NB4 (cell line): ENCODE data around the gene GABRQ.

Experiments
- DNase-seq: peaks from one replicate; pipeline ENCODE4 v3.0.0; 2010; ENCODE audit warnings: low read depth
- H3K4me3 ChIP-seq: one replicate; pipeline ENCODE4 v1.5.1; 2011; ENCODE audit warnings: mild to moderate bottlenecking, low read depth, low read length, moderate library complexity
- MYC ChIP-seq: IDR thresholded peaks from 2 replicates; pipeline ENCODE4 v1.6.1; 2011; ENCODE audit warnings: low read depth, low read length
- POLR2A ChIP-seq: IDR thresholded peaks from 2 replicates; pipeline ENCODE4 v1.6.1; 2011; ENCODE audit warnings: mild to moderate bottlenecking; ENCODE audit not compliant: insufficient read length; ENCODE audit errors: extremely low read depth
- TF ChIP-seq, protein P1 (sequence below): IDR thresholded peaks from 2 replicates; pipeline ENCODE4 v1.6.1; 2011; ENCODE audit warnings: low read depth, low read length
- TF ChIP-seq, protein P2 (sequence below): IDR thresholded peaks from one replicate; pipeline ENCODE4 v1.5.1; 2012; ENCODE audit warnings: low read depth, low read length

GABRQ gene

DNA sequence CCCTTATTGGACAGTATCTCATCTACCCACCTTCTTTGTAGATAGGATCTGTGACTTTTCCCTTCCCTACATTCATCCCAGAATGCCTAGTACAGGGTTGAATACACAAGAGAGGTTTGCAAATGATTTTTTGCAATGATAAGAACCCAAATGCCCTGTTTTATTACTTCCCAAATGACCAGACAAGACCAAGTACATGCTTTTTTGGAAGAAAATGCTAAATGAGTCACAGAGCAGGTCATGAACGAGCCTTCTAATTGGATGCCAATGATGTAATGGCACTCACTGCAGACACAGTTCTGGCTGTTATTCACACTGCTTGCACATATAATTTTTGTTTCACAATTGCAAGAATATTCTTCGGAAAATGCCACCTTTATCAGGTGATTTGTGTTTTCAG is 17.8 kb upstream of the GABRQ start:
- no peak for DNase-seq
- no peak overlapping the region for H3K4me3 ChIP-seq
- TF ChIP-seq POLR2A (no peak), MYC (no peak)
- TF ChIP-seq, protein P1, sequence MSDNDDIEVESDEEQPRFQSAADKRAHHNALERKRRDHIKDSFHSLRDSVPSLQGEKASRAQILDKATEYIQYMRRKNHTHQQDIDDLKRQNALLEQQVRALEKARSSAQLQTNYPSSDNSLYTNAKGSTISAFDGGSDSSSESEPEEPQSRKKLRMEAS = no peak
- TF ChIP-seq, protein P2, sequence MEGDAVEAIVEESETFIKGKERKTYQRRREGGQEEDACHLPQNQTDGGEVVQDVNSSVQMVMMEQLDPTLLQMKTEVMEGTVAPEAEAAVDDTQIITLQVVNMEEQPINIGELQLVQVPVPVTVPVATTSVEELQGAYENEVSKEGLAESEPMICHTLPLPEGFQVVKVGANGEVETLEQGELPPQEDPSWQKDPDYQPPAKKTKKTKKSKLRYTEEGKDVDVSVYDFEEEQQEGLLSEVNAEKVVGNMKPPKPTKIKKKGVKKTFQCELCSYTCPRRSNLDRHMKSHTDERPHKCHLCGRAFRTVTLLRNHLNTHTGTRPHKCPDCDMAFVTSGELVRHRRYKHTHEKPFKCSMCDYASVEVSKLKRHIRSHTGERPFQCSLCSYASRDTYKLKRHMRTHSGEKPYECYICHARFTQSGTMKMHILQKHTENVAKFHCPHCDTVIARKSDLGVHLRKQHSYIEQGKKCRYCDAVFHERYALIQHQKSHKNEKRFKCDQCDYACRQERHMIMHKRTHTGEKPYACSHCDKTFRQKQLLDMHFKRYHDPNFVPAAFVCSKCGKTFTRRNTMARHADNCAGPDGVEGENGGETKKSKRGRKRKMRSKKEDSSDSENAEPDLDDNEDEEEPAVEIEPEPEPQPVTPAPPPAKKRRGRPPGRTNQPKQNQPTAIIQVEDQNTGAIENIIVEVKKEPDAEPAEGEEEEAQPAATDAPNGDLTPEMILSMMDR = no peak

DNA sequence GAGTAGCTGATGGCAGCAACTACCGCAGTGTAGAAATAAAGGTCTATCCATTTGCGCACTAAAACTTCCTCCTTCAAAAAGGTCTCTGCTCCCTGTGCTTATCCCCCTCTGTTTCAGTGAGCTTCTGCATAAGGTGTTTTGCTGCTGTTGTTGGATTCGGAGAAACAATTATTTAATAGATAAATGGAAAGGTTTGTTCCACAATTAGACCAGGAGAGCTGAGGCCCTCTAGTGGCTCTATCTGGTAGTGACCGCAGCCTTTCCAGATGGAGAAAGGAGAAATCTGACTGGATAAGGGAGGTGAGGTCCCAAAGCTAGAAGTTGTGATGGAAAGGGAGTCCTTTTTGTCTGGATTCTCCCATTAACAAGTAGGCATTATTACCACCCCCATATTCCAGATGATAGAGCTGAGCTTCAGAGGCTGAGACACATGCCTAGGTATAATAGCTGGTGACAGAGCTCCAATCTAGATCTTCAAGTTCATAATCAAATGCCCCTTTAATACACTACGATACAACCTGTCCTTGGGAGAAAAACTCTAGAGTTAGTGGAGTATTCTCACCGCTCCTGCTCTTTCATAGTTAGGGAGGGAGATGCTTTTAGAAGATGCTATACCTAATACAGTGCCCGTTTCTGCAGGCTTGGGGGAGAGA is 5.1 kb upstream of the GABRQ start:
- TF ChIP-seq POLR2A = no peak
- TF ChIP-seq, protein P2 = peak; percentile 76
- peak; percentile 21 for DNase-seq
- no peak overlapping the region for H3K4me3 ChIP-seq

DNA sequence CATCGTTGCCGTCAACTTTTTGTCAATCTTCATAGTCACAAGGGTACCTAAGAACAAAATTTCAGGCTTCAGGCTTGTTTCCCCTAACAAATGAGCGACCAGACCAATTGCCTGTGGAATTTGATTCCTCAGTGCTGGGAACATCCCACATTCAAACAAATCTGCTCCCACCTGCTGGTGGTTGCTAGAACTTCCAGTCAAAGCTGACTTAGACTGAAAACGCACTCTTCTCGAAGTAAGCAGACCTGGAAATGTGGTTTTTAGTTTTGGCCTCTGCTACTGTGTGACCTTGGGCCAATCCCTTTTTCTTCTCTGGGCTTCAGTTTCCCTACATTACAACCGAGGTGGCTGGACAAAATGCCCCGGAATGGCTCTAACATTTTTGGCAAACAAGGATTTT is 1.8 kb upstream of the GABRQ start:
- TF ChIP-seq, protein P1 = no peak
- TF ChIP-seq, protein P2 = peak; percentile 40
- DNase-seq = peak; percentile 44
- H3K4me3 ChIP-seq = no peak overlapping the region

DNA sequence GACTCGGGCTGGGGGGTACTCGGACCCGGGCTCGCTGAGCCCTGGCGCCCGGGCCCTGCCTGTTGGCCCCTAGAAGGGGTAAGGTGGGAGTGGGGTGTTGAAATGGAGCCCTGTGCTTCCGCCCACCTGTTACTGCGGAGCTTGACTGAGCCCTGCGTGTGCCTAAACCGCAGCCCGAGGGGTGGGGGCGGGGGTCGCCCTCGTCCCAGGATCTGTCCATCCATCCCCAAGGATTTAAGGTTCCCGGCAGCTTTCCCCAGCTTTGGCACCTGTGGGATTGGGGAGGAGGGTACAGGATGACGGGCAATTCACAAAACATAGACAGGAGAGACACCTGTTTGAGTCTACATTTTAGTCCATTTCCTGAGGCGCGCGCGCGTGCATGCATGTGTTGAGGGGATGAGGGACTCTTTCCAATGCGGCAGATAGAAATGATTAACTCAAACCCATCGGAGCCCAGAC is 779 bp downstream of the GABRQ start:
- no peak overlapping the region for H3K4me3 ChIP-seq
- TF ChIP-seq POLR2A (no peak), MYC (no peak)
- TF ChIP-seq, protein P2 = no peak
- TF ChIP-seq, protein P1 = no peak
- DNase-seq = no peak

DNA sequence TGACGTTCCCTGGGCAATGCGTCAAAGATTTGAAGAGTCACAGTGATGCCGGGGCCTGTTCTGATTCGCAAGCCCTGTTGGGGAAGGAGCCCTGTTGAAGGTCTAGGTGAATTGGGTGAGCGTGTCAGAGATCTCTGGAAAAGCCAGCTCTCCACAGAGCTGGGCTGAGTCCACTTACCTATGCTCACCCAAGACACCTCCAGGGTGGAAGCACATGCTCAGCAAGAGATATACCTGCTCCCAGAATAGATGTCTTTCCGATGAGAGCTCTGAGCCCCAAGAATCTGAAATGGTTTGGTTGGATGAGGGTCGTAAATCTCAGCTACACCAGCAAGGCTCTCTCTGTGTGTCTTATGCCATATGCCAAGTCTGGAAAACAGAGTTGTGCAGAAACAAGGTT is 1.7 kb downstream of the GABRQ start:
- H3K4me3 ChIP-seq = no peak overlapping the region
- no peak for TF ChIP-seq POLR2A
- TF ChIP-seq MYC = no peak
- TF ChIP-seq, protein P1 = no peak
- TF ChIP-seq, protein P2 = no peak
- no peak for DNase-seq
